Stomach (tissue), 9 donors: ENCODE measurements around the gene TWF1. TPM values are rescaled to one million over a fixed set of nuclear protein-coding genes. Genes with fewer than 3 reads are reported as not detected.

Source experiments
- DNase-seq, 2 donors: peaks; one replicate each; pipeline versions ENCODE4 v3.0.0 to v3.0.0-alpha.2; 2013 to 2019
- H3K27ac ChIP-seq, 5 donors: fragments of 200-600 bp in 4 of 5; sonication (generic) in 4 of 5; one replicate each; pipeline ENCODE4 v1.5.1; 2013 to 2019; ENCODE audit warnings: mild to moderate bottlenecking in 1 of 5, moderate library complexity in 1 of 5
- H3K27me3 ChIP-seq, 3 donors: fragments of 200-600 bp; sonication (generic); one replicate each; pipeline ENCODE4 v1.5.1; 2017 to 2019; ENCODE audit warnings: mixed run types in 1 of 3
- H3K36me3 ChIP-seq, 4 donors: fragments of 200-600 bp; sonication (generic); 1 replicate in 3 of 4; 2 replicates in 1 of 4; pipeline ENCODE4 v1.5.1; 2016 to 2019
- H3K4me1 ChIP-seq, 4 donors: fragments of 200-600 bp; sonication (generic); one replicate each; pipeline ENCODE4 v1.5.1; 2016 to 2019
- H3K4me3 ChIP-seq, 4 donors: fragments of 200-600 bp; sonication (generic) in 3 of 4; one replicate each; pipeline ENCODE4 v1.5.1; 2016 to 2019; ENCODE audit warnings: mild to moderate bottlenecking in 1 of 4
- H3K9me3 ChIP-seq, 4 donors: fragments of 200-600 bp; sonication (generic); one replicate each; pipeline ENCODE4 v1.5.1; 2016 to 2019
- CTCF ChIP-seq, 7 experiments: fragments of 450-650 bp in 4 of 7; fragments of 200-600 bp in 3 of 7; sonication (generic) in 3 of 7; IDR thresholded peaks; one replicate each; pipeline ENCODE4 v1.5.1; 2016 to 2019; ENCODE audit warnings: antibody characterized with exemption in 7 of 7, control low read depth in 2 of 7, mild to moderate bottlenecking in 1 of 7
- EP300 ChIP-seq: sonication (generic); formaldehyde crosslinking; IDR thresholded peaks from one replicate; pipeline ENCODE4 v1.6.1; 2017; ENCODE audit warnings: antibody characterized with exemption
- POLR2A ChIP-seq, 4 donors: fragments of 450-650 bp; IDR thresholded peaks; one replicate each; pipeline ENCODE4 v1.6.1; 2016; ENCODE audit warnings: antibody characterized with exemption in 4 of 4, control low read depth in 2 of 4, mild to moderate bottlenecking in 1 of 4, moderate library complexity in 1 of 4
- POLR2AphosphoS5 ChIP-seq, 3 donors: sonication (generic); formaldehyde crosslinking; IDR thresholded peaks; one replicate each; pipeline ENCODE4 v1.6.1; 2016; ENCODE audit warnings: antibody characterized with exemption in 3 of 3
- WGBS, 5 donors: extraction: QIAGEN DNeasy Blood & Tissue Kit in 3 of 5; methylation state at CpG; one replicate each; pipeline versions ENCODE4 v1.1.5 to v1.1.7; 2013 to 2018; 5-methylcytosine and 5-hydroxymethylcytosine counted together
- intact Hi-C: fragments of 100-400 bp; cut with DNase I; formaldehyde crosslinking; loops from one replicate; pipeline ENCODE4 v1.15.1; 2023; ENCODE audit warnings: low total_unique reads
- polyA plus RNA-seq, 3 donors: library from polyadenylated mRNA; stranded (reverse); fragments of 200-250 nt; gene quantifications; one replicate each; pipeline ENCODE4 v1.2.3, GENCODE V29; 2013
- total RNA-seq, 5 donors: library from RNA; depleted of rRNA; stranded (reverse); fragments of >200 nt; gene quantifications; one replicate each; pipeline versions ENCODE4 v1.1.0 to v1.2.3, GENCODE V29; 2014 to 2016
- donor health status: healthy with polysubstance abuse.
- donor health status: Bipolar disorder and iron deficiency.
- donor health status: healthy.

The TWF1 gene
- total and polyA plus RNA-seq, 8 donors, result 44.3 to 164 (median 71.7) TPM

GRCh38 chr12:43812926-43813325 lies 6.8 kb upstream of the TWF1 start:
- DNase-seq, result no peak
- 95 to 98% (median 96%) methylated on average over 4 of the region's 4 CpGs for WGBS, 5 donors
- intact Hi-C loops, result no loop called here
- TF ChIP-seq CTCF (IDR thresholded peaks at IDR 0.05) (no peak), POLR2AphosphoS5 (IDR thresholded peaks at IDR 0.05) (no peak)
- H3K27ac ChIP-seq, result no peak overlapping the region
- H3K9me3 ChIP-seq, result no peaks in the 10 kb centered on the region
- no peaks in the 10 kb centered on the region for H3K4me1 ChIP-seq
- no peaks in the 10 kb centered on the region for H3K36me3 ChIP-seq
- no peaks in the 10 kb centered on the region for H3K27me3 ChIP-seq
- H3K4me3 ChIP-seq, result no peak overlapping the region

GRCh38 chr12:43812057-43812456 lies 5.9 kb upstream of the TWF1 start:
- intact Hi-C loops, result no loop called here
- no peak for TF ChIP-seq CTCF (IDR thresholded peaks at IDR 0.05)
- no peak for TF ChIP-seq EP300
- no peak for TF ChIP-seq POLR2AphosphoS5 (IDR thresholded peaks at IDR 0.05)
- no peak for TF ChIP-seq POLR2A (IDR thresholded peaks at IDR 0.05)
- peaks cover 0 to 4% (median under 1%) of the 10 kb centered on the region in 4 donors for H3K4me1 ChIP-seq
- H3K27ac ChIP-seq, result no peak overlapping the region
- no peaks in the 10 kb centered on the region for H3K27me3 ChIP-seq
- H3K36me3 ChIP-seq, result no peaks in the 10 kb centered on the region
- no peak overlapping the region for H3K4me3 ChIP-seq
- no peak for DNase-seq
- no peaks in the 10 kb centered on the region for H3K9me3 ChIP-seq
- WGBS, 5 donors, result 83 to 93% (median 87%) methylated on average over 2 of the region's 2 CpGs

- Histone ChIP-seq H3K36me3 (peaks cover 0 to 4% (median 2%) of the 10 kb centered on the region in 4 donors), H3K9me3 (no peaks in the 10 kb centered on the region), H3K27me3 (no peaks in the 10 kb centered on the region), H3K4me3 (no peak overlapping the region), H3K27ac (peak overlapping the region in 2 of 5 donors; percentile 98), H3K4me1 (peaks cover 0 to 39% (median 25%) of the 10 kb centered on the region in 4 donors)
- peak in 1 of 2 donors; percentile 12 for DNase-seq
- TF ChIP-seq CTCF (IDR thresholded peaks at IDR 0.05) (no peak), EP300 (no peak), POLR2A (IDR thresholded peaks at IDR 0.05) (no peak), POLR2AphosphoS5 (IDR thresholded peaks at IDR 0.05) (no peak)
- WGBS, 5 donors, result 81 to 89% (median 88%) methylated on average over 3 of the region's 3 CpGs
- intact Hi-C loops, result no loop called here
Measured at GRCh38 chr12:43807386-43807785, 1.3 kb upstream of the TWF1 start.

- no peaks in the 10 kb centered on the region for H3K27me3 ChIP-seq
- H3K27ac ChIP-seq, result peak overlapping the region in 4 of 5 donors; percentile 95 to 98 (median 98)
- peaks cover 1 to 10% (median 8%) of the 10 kb centered on the region in 4 donors for H3K36me3 ChIP-seq
- intact Hi-C loops, result no loop called here
- peaks cover 0 to 41% (median 26%) of the 10 kb centered on the region in 4 donors for H3K4me1 ChIP-seq
- peak overlapping the region; percentile 88 to 98 (median 96) for H3K4me3 ChIP-seq
- TF ChIP-seq POLR2AphosphoS5 (IDR thresholded peaks at IDR 0.05), result no peak
- TF ChIP-seq CTCF (IDR thresholded peaks at IDR 0.05), result no peak
- no peak for TF ChIP-seq POLR2A (IDR thresholded peaks at IDR 0.05)
- TF ChIP-seq EP300, result no peak
- WGBS, 5 donors, result 2 to 6% (median 3%) methylated on average over 3 of the region's 3 CpGs
- DNase-seq, result peak in 1 of 2 donors; percentile 20
- H3K9me3 ChIP-seq, result no peaks in the 10 kb centered on the region
Measured at GRCh38 chr12:43806737-43807072, 588 bp upstream of the TWF1 start.
